GM10248 (cell line): ENCODE results near the gene PLXNA2.
A peak's percentile ranks its signal among the peaks of the same experiment; 100 is the strongest.

Experiments used
- CTCF ChIA-PET: fragments of 300-600 bp; sonication (Branson Sonifier 250); formaldehyde crosslinking; extraction: SDS; loops from one replicate; lab custom pipeline; 2021; ENCODE audit warnings: antibody characterized with exemption; lab: Yijun Ruan, JAX
- POLR2A ChIA-PET: fragments of 350-650 bp; sonication (Branson Sonifier 250); formaldehyde crosslinking; extraction: SDS; loops from one replicate; lab custom pipeline; 2020; ENCODE audit warnings: antibody characterized with exemption; lab: Yijun Ruan, JAX
- DNase-seq: peaks from one replicate; pipeline ENCODE4 v3.0.0; 2012; ENCODE audit errors: extremely low spot score
- TF ChIP-seq, protein P1 (sequence below): IDR thresholded peaks from 2 replicates; pipeline ENCODE4 v1.5.1; 2012; ENCODE audit warnings: mild to moderate bottlenecking, low read depth; ENCODE audit errors: extremely low read depth, missing control alignments, control extremely low read depth

The PLXNA2 gene

DNA sequence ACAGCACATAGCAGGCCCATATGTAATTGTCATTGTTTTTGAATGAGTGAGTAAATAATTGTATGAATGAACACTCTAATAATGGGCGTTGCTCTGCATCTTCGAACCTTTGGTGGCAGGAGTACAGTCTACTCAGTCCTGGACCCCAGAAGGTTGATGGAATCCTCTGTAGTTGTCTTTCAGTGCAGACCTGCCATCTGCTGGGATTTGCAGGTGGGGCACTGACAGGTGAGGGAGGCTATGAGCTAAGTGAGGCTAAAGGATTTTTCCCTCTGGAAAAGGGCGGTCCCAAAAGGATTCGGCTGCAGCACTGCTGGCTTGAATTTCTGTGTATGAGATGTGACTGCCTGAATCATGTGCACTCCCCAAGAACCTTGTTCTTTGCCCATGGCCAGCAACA lies 53.4 kb downstream of the PLXNA2 start:
- DNase-seq, result no peak
- CTCF ChIA-PET, result interaction anchor here (1.2 to 2.1 kb wide), 3 partner anchors 9 to 63 kb away, joined by 3 to 6 read pairs (median 5); no protein-coding TSS in a partner anchor
- TF ChIP-seq, protein P1, sequence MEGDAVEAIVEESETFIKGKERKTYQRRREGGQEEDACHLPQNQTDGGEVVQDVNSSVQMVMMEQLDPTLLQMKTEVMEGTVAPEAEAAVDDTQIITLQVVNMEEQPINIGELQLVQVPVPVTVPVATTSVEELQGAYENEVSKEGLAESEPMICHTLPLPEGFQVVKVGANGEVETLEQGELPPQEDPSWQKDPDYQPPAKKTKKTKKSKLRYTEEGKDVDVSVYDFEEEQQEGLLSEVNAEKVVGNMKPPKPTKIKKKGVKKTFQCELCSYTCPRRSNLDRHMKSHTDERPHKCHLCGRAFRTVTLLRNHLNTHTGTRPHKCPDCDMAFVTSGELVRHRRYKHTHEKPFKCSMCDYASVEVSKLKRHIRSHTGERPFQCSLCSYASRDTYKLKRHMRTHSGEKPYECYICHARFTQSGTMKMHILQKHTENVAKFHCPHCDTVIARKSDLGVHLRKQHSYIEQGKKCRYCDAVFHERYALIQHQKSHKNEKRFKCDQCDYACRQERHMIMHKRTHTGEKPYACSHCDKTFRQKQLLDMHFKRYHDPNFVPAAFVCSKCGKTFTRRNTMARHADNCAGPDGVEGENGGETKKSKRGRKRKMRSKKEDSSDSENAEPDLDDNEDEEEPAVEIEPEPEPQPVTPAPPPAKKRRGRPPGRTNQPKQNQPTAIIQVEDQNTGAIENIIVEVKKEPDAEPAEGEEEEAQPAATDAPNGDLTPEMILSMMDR, result no peak
- POLR2A ChIA-PET, result no interaction called here

DNA sequence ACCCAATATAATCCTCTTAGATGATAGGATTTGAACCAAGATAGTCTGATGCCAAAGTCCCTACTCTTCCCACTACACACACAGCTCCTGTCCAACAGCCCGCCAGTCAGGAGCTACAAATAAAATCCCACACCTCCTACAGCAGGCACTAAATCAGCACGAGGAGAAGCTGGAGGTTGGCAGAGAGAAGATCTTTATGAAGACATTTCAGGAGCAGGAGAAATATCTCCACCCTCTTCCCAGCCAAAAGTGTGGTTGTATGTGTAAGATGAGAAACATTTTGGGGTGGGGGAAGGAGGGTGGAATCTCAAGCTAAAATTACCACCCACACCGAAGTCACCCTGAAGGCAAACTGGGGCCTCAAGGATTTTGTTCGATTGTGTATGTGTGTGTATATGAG lies 54.5 kb downstream of the PLXNA2 start:
- CTCF ChIA-PET, result interaction anchor here (0.8 to 2.5 kb wide), 7 partner anchors 9 to 321 kb away, joined by 3 to 16 read pairs (median 5); no protein-coding TSS in a partner anchor
- POLR2A ChIA-PET, result no interaction called here
- DNase-seq, result no peak
- TF ChIP-seq, protein P1, result no peak

DNA sequence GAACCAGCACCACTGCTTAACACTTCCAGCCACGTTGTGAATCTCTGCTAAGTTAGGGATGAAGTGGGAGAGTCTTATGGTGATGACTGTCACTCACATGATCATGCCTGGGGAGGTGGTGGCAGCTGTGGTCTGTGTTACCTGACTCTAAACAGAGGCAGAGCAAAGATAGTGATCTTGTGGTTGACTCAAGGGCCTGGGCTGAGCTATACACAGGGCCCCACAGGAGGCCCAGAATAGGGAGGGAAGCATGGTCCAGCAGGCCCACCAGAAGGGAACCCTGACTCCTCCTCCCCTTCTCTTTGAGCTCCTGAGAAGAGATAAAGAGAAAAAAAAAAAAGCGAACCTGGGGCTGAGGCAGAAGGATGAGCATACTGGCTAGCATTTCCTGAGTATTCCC lies 55.0 kb downstream of the PLXNA2 start:
- CTCF ChIA-PET, result interaction anchor here (0.8 to 2.5 kb wide), 7 partner anchors 10 to 320 kb away, joined by 3 to 16 read pairs (median 5); no protein-coding TSS in a partner anchor
- DNase-seq, result peak; percentile 48

DNA sequence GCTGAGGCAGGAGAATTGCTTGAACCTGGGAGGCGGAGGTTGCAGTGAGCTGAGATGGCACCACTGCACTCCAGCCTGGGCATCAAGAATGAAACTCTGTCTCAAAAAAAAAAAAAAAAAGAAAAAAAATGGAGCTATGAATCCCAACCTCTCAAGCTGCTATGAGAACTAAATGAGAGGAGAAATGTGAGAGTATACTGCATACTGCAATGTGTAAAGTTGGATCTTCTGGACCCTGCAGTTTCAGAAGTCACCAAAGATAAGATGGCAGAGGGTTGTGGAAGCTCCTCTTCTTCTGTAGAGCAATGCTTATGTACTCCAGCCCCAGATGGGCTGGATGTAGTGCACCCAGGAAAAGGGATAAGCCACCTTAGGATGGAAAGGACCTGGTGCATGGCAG lies 55.6 kb downstream of the PLXNA2 start:
- ChIA-PET POLR2A (no interaction called here), CTCF (interaction anchor here (0.9 to 2.5 kb wide), 9 partner anchors 10 to 319 kb away, joined by 3 to 16 read pairs (median 5); no protein-coding TSS in a partner anchor)
- no peak for DNase-seq
- TF ChIP-seq, protein P1, result no peak

More for the DNA sequence above, 55.0 kb downstream of the PLXNA2 start:
- TF ChIP-seq, protein P1, result no peak
- POLR2A ChIA-PET, result no interaction called here

DNA sequence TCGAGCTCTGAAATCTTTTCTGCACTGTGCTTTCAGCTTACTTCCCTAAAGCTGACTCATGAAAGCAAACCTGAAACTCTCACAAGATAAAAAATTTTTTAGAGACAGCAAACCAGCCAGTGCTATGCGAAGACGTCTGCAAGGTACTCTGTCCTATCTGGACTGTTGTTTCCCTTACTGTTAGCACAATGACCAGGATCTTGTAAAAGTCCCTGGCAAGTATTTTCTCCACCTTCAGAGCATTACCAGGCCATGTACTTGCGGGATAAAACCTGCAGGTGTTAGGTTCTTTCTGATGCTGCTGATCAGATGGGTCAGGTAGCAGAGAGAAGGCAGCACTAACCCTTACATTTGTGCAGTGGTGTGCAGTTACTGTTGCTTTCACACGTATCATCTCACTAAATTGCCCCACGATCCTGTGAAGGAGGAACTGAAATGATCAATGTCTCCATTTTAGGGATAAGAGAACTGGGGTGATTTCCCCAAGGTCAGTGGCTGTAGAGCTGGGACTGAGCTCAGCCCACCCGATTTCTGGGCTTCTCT lies 56.6 kb downstream of the PLXNA2 start:
- ChIA-PET CTCF (interaction anchor here (0.9 to 1.9 kb wide), 13 partner anchors 9 to 190 kb away, joined by 3 to 8 read pairs (median 4); no protein-coding TSS in a partner anchor), POLR2A (no interaction called here)
- DNase-seq, result peak; percentile 67
- TF ChIP-seq, protein P1, result no peak

DNA sequence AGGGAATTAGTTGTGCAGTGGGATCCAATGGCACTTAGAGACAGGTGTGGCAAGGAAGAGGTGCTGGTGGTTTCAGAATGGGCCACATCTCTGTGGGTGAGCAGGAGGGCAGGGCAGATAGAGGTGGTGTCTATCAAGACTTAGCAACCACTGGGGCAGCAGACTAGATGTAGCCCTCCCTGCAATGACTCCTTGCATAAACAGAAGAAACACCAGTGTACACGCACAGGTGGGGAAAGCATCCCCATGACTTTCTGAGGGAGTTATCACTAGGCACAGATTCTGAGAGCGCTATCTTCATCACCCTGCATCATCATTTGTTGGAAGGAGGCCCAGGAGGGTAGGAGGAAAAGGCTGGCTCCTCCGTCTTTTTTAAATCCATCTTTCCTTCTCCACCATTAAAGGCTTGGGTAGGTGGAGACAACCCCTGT lies 58.4 kb downstream of the PLXNA2 start:
- DNase-seq, result no peak
- ChIA-PET POLR2A (no interaction called here), CTCF (interaction anchor here (0.9 to 1.9 kb wide), 2 partner anchors 53 to 54 kb away, joined by 3 to 5 read pairs; no protein-coding TSS in a partner anchor)
- TF ChIP-seq, protein P1, result no peak
